ENCODE data around the gene DIP2C.
A peak's percentile ranks its signal among the peaks of the same experiment; 100 is the strongest.

The DIP2C gene

GRCh38 chr10:614790-615582, 74.5 kb downstream of the DIP2C start:
- DNase-seq (ENCODE audit: low read depth in 4 of 4, low spot score in 1 of 4) = no peak

DNA sequence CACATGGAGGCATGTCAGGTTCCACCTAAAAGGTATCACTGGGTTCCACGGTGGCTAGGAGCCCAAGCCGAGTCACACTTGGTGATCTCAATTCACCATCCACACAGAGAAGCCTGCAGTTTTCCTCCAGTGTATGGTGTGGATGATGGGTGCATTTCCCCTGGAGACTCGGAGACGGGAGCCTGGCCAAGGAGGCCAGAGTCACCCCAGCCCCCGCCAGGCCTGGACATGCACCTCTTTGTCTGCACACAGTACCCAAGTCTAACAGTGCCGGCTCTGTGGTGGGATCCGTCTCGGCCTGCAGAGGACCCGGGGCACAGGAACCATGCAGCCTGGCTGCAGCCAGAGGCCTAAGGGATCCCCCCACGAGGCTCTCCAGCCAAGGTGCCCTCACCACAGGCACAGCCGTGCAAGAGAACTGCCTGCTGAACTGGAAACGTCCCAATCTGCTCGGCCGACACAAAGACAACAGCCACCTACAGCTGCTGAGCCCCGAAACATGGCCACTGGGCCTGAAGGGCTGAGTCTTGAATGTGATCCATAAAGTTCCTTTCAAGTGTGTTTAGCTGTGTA, 75.2 kb downstream of the DIP2C start:
- no peak for DNase-seq (ENCODE audit: low read depth in 4 of 4, low spot score in 1 of 4)

DNA sequence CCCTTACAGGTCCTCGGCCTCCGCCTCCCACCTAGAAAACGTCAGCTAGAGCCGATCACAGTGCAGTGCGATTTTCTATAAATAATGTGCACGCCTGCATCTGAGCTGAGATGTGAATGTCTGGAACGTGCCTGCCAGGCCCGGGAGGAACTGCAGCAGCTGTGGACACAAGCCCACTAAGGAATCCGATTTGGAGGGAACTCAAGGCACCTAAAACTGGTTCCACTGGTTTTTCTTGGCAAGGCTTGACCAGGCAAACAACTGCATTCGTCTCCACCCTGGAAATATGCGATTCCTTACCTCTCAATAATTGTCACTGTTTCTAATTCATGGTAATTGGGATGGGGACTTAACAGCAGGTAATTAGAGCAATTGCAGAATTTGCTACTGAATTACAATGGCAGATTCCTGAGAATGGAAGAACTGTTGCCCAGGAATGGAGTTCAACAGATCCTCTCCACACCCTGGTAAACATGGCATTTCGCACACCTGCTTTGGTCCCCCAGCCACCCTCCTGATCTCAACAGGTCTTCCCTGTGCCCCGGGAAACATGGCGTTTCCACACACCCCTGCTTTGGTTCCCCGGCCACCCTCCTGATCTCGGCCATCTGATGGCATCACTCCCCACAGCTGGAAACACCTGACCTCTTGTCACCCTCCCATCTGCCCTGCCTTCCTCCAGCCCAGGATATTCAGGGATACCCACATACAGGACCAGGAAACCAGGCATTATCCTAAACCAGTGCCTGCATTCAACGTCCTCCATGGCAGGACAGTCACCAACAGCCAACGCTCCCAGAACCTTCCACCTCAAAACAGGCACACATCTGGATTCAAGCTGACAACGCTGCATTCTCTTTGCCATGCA, 76.0 kb downstream of the DIP2C start:
- no peak for DNase-seq (ENCODE audit: low read depth in 4 of 4, low spot score in 1 of 4)

DNA sequence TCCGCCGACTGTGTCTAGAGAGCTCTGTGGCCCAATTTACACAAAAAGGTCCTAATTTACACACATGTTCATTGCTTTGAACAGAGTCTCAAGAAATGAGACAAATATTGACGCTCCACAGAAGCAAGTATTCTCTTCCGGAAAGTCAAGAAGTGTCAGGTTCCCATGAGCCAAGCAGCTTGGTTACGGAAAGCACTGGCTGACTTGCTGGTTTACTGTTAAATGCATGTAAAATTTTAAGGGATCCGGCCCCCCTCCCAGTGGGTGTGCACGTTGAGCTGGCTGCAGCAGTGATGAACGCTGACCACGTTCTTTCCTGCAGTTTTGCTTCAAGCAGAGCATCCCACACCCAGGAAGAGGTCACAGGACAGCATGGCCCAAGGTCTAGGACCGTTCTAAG, 76.8 kb downstream of the DIP2C start:
- DNase-seq (ENCODE audit: low read depth in 4 of 4, low spot score in 1 of 4) = no peak

- DNase-seq (ENCODE audit: low read depth in 4 of 4, low spot score in 1 of 4) = peak in 2 of 4 experiments; percentile 1 to 28
These were observed 78.7 kb downstream of the DIP2C start for GRCh38 chr10:610642-611305.

DNA sequence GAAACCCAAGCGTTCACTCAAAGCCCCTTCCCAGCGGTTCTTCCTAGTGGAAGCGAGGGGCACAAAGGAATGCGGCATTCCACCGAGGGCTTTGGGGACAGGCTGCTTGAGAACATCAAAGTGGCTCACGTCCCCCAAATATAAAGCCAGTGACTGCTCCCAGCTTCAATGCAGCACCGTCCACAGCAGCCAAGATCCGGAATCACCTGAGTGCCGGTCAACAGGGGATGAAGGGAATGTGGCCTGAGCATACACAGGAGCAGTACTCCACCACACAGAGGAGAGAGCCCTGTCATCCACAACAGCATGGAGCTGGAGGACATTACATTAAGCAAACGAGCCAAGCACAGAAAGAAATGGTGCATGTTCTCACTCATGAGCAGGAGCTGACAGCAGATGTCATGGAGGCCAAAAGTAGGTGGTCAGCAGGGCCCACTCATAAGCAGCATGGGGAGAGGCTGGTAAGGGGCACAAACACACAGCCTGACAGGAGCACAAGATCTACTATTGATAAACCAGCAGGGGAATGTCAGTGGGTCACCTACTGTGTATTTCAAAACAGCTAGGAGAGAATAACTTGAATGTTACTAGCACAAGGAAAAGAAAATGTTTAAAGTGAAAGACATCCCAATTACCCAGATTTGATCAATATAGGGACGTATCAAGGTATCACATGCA, 79.5 kb downstream of the DIP2C start:
- DNase-seq (ENCODE audit: low read depth in 4 of 4, low spot score in 1 of 4) = no peak

DNA sequence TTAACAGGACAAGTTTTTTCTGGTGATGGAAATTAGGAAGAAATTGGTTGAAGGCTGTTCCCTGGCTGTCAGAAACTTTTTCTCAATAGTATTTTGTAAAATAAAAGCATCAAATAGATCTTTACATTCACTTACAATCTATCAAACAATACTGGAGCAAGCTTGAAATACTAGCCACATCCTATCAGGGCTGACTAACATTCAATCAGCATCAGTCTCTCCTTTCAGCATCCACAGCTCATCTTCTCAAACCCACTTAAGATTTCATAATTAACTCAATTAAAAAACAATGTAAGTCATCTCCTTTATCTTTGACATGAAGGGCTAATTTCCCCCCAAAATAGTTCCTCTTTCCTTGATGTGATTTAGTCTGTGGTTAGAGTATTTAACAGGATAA, 80.2 kb downstream of the DIP2C start:
- no peak for DNase-seq (ENCODE audit: low read depth in 4 of 4, low spot score in 1 of 4)

GRCh38 chr10:608331-609261, 80.9 kb downstream of the DIP2C start:
- no peak for DNase-seq (ENCODE audit: low read depth in 4 of 4, low spot score in 1 of 4)

GRCh38 chr10:607545-608185, 81.8 kb downstream of the DIP2C start:
- DNase-seq (ENCODE audit: low read depth in 4 of 4, low spot score in 1 of 4) = no peak

DNA sequence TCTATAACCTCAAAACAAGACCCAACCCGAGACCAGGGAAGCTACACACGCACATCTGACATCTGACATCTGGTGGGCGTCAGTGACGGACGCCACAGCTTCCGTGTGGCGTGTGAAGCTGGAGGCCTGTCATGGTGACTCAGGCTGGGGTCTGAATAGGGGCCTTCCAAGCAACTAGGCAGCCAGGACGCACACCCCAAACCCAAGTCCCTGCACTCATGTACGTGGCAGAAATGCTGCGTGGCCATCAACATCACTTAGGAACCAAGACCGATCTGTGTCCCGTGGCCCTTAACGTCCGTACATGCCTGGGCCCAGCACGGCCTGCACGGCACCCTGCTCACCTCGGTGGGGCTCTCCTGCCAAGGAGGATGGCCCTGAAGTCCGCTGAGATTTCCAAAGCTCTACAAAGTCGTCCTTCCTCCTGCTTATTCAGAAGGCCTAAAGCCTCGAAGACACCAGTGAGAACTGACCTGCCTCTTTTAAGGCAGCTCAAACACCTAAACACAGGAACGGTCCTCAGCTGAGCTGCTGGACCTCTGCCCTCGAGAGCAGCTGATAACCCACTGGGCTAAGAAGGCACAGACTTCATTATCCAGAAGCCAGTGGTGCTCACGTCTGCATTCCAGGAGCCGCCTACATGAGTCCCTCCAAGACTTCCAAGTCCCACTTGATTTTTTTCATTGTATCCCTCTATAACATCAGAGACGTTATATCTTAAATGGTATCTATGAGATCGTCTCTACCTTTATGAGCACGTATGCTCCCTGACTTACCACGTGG, 82.5 kb downstream of the DIP2C start:
- DNase-seq (ENCODE audit: low read depth in 4 of 4, low spot score in 1 of 4) = no peak

- no peak for DNase-seq (ENCODE audit: low read depth in 4 of 4, low spot score in 1 of 4)
These were observed 83.7 kb downstream of the DIP2C start for GRCh38 chr10:605632-606325.

- DNase-seq (ENCODE audit: low read depth in 4 of 4, low spot score in 1 of 4) = no peak
These were observed 84.5 kb downstream of the DIP2C start for GRCh38 chr10:604716-605631.

DNA sequence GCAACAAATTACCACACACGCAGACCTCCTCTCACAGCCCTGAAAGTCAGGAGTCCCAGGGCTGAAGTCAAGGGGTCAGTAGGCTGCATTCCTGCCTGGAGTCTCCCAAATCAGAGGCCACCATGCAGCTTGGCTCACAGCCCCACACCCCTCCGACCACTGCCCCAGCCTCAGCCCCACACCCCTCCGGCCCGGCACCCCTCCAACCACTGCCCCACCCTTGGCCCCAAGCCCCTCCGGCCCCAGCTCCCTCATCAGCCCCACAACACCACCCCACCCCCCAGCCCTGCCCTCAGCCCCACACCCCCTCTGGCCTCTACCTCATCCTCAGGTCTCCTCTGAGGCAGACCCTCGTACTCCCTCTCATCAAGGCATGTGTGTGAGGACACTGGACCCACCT, 85.7 kb downstream of the DIP2C start:
- DNase-seq (ENCODE audit: low read depth in 4 of 4, low spot score in 1 of 4) = no peak

GRCh38 chr10:602391-603005, 87.0 kb downstream of the DIP2C start:
- no peak for DNase-seq (ENCODE audit: low read depth in 4 of 4, low spot score in 1 of 4)

DNA sequence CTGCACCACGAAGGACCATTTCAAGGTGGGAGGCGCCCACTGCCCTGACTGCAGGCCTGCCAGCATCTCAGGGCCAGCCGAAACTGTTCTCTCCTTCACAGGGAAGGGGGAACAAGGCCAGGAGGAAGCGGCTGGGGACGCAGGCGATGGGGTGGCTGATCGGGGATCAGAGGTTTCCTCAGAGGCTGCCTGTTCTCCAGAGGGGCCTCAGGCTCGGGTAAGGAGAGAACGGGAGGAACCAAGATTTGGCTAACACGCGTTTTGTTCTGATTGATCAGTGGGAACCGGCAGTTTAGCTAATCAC, 87.9 kb downstream of the DIP2C start:
- DNase-seq (ENCODE audit: low read depth in 4 of 4, low spot score in 1 of 4) = no peak

DNA sequence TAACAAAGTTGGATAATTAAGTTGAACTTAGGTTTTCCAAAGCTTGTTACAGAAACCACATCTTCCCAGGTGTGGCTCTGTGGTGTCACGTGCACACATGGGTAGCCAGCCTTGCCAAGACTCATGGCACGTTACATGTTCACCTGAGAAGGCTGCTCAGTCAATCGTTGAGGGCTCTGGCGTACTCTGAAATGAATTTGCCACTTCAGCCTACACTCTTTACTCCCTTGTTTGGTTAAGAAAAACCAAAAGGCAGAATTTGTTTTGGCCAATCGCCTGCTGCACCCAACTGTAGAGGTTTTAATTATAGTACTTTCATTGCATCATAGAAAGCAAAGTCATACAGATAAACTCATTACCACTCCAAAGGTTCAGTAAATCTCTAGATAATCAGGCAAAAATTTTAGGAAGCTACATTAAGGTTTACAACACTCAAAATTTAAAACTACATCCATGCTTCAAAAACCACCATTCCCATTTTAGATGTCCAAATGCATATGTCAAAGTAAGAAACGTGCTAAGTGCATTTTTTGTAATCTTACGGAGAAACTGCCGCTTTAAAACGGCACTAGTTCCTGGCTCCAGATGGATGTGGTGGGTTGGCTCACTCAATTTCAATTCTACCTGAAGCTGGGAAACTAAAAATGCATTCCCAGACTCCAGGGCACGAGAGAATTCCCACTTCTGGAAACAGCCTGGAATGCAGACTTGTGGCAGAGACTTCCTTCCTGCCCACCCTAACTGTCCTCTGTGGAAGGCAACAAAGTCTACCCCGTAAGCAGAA, 88.4 kb downstream of the DIP2C start:
- no peak for DNase-seq (ENCODE audit: low read depth in 4 of 4, low spot score in 1 of 4)
